Left lung (tissue), 10 donors: ENCODE results near the gene RBM39. TPM values are rescaled to one million over a fixed set of nuclear protein-coding genes. Genes with fewer than 3 reads are reported as not detected.
"Not testable (repeated sequence)": the region's sequence is repeated elsewhere in the genome, so short reads cannot be mapped to it uniquely, and the experiment has no call there.

Experiments used
- ATAC-seq: fragments of 200-7000 bp; cut with Tn5 transposase; one replicate; pipeline ENCODE4 v1.9.1; 2020; ENCODE audit warnings: moderate library complexity
- DNase-seq, 4 donors: peaks; one replicate each; pipeline ENCODE4 v3.0.0-alpha.2; 2013 to 2020
- H3K27ac ChIP-seq, 2 donors: fragments of 200-600 bp; sonication (generic) in 1 of 2; one replicate each; pipeline versions ENCODE4 v1.5.0 to v1.8.0; 2020 to 2021
- H3K27me3 ChIP-seq, 2 donors: fragments of 200-600 bp; sonication (generic) in 1 of 2; one replicate each; pipeline versions ENCODE4 v1.5.0 to v1.8.0; 2020 to 2021
- H3K36me3 ChIP-seq, 2 donors: fragments of 200-600 bp; sonication (generic) in 1 of 2; one replicate each; pipeline versions ENCODE4 v1.5.0 to v1.8.0; 2020 to 2021
- H3K4me1 ChIP-seq, 2 donors: fragments of 200-600 bp; one replicate each; pipeline ENCODE4 v1.8.0; 2021
- H3K4me3 ChIP-seq, 2 donors: fragments of 200-600 bp; sonication (generic) in 1 of 2; one replicate each; pipeline versions ENCODE4 v1.5.0 to v1.8.0; 2020 to 2021; ENCODE audit warnings: mild to moderate bottlenecking in 1 of 2
- H3K9me3 ChIP-seq, 2 donors: fragments of 200-600 bp; sonication (generic) in 1 of 2; one replicate each; pipeline versions ENCODE4 v1.5.0 to v1.8.0; 2020 to 2021
- CTCF ChIP-seq, 2 donors: fragments of 200-600 bp; sonication (generic) in 1 of 2; IDR thresholded peaks; one replicate each; pipeline versions ENCODE4 v1.5.0 to v1.8.0; 2021; ENCODE audit warnings: antibody characterized with exemption in 2 of 2
- intact Hi-C, 2 donors: fragments of 100-400 bp; cut with DNase I; formaldehyde crosslinking; loops; one replicate each; pipeline versions ENCODE4 v1.11.2 to v1.14.2; 2022
- polyA plus RNA-seq, 6 donors: library from polyadenylated mRNA; unstranded; fragments of 120-200 nt; gene quantifications; one replicate each; pipeline ENCODE4 v1.2.1, GENCODE V29; 2013; ENCODE audit not compliant: insufficient read length in 6 of 6
- total RNA-seq, 2 donors: library from RNA; stranded (reverse); fragmentation: NEBNext Ultra II Directional; extraction: Animal tissue kit (Norgen Biotek cat#: 25700); gene quantifications; one replicate each; pipeline ENCODE4 v1.2.1, GENCODE V29; 2021
- donor health status: DM: no; HTN: yes; CAD: no.
- donor health status: DM: no; HTN: no; CAD: no.

The RBM39 gene
- total and polyA plus RNA-seq, 8 donors: 242 to 744 (median 685) TPM

GRCh38 chr20:35788796-35789195 lies 46.7 kb upstream of the RBM39 start:
- H3K27me3 ChIP-seq: no peaks in the 10 kb centered on the region
- peaks cover 0 to 5% of the 10 kb centered on the region in 2 donors for H3K36me3 ChIP-seq
- no peaks in the 10 kb centered on the region for H3K9me3 ChIP-seq
- no peak overlapping the region for H3K4me3 ChIP-seq
- TF ChIP-seq CTCF (IDR thresholded peaks at IDR 0.05): no peak
- intact Hi-C loops: no loop called here
- no peak overlapping the region for H3K27ac ChIP-seq
- DNase-seq (no peak), ATAC-seq (no peak)
- H3K4me1 ChIP-seq: peaks cover 5 to 19% of the 10 kb centered on the region in 2 donors

- H3K27ac ChIP-seq, DNase-seq, H3K27me3 ChIP-seq, H3K4me3 ChIP-seq, H3K4me1 ChIP-seq, intact Hi-C loops, H3K9me3 ChIP-seq, ATAC-seq: not testable (repeated sequence)
- peaks cover 0 to 21% of the 10 kb centered on the region in 2 donors for H3K36me3 ChIP-seq
Observed at GRCh38 chr20:35785541-35785940, 43.5 kb upstream of the RBM39 start.

- H3K36me3 ChIP-seq: peaks cover 0 to 37% of the 10 kb centered on the region in 2 donors
- H3K4me3 ChIP-seq, H3K9me3 ChIP-seq, ATAC-seq, intact Hi-C loops, H3K4me1 ChIP-seq, H3K27me3 ChIP-seq, H3K27ac ChIP-seq, DNase-seq: not testable (repeated sequence)
Observed at GRCh38 chr20:35783811-35784210, 41.8 kb upstream of the RBM39 start.

GRCh38 chr20:35776513-35777101 lies 34.5 kb upstream of the RBM39 start:
- H3K27me3 ChIP-seq: no peaks in the 10 kb centered on the region
- peaks cover 13 to 41% of the 10 kb centered on the region in 2 donors for H3K4me1 ChIP-seq
- DNase-seq (peak in 1 of 4 donors; percentile 71), ATAC-seq (no peak)
- H3K36me3 ChIP-seq: peaks cover 0 to 26% of the 10 kb centered on the region in 2 donors
- H3K27ac ChIP-seq: peak overlapping the region in 1 of 2 donors; percentile 23
- intact Hi-C loops: no loop called here
- no peak for TF ChIP-seq CTCF (IDR thresholded peaks at IDR 0.05)
- no peaks in the 10 kb centered on the region for H3K9me3 ChIP-seq
- H3K4me3 ChIP-seq: no peak overlapping the region

- Histone ChIP-seq H3K4me1 (peaks cover 24 to 63% of the 10 kb centered on the region in 2 donors), H3K27me3 (no peaks in the 10 kb centered on the region), H3K9me3 (no peaks in the 10 kb centered on the region), H3K36me3 (peaks cover 0 to 16% of the 10 kb centered on the region in 2 donors), H3K27ac (no peak overlapping the region), H3K4me3 (no peak overlapping the region)
- DNase-seq: no peak
- no peak for ATAC-seq
- no peak for TF ChIP-seq CTCF (IDR thresholded peaks at IDR 0.05)
- intact Hi-C loops: no loop called here
Observed at GRCh38 chr20:35774391-35774790, 32.3 kb upstream of the RBM39 start.

- Histone ChIP-seq H3K4me1 (peaks cover 27 to 75% of the 10 kb centered on the region in 2 donors), H3K4me3 (peak overlapping the region; percentile 58 to 70), H3K27ac (peak overlapping the region; percentile 88 to 97), H3K27me3 (no peaks in the 10 kb centered on the region), H3K36me3 (peaks cover 0 to 9% of the 10 kb centered on the region in 2 donors), H3K9me3 (no peaks in the 10 kb centered on the region)
- DNase-seq (peak in 1 of 4 donors; percentile 55), ATAC-seq (peak; percentile 3)
- no peak for TF ChIP-seq CTCF (IDR thresholded peaks at IDR 0.05)
- intact Hi-C loops: no loop called here
Observed at GRCh38 chr20:35773154-35773751, 31.2 kb upstream of the RBM39 start.
